Breast epithelium (tissue), 4 donors: ENCODE results near the gene NUP153. TPM values are rescaled to one million over a fixed set of nuclear protein-coding genes. Genes with fewer than 3 reads are reported as not detected.
A peak's percentile ranks its signal among the peaks of the same experiment; 100 is the strongest.
"Not testable (repeated sequence)": the region's sequence is repeated elsewhere in the genome, so short reads cannot be mapped to it uniquely, and the experiment has no call there.

Experiments used
- DNase-seq, 2 donors: peaks; one replicate each; pipeline ENCODE4 v3.0.0-alpha.2; 2019; ENCODE audit warnings: low spot score in 2 of 2
- H3K27ac ChIP-seq, 2 donors: fragments of 200-600 bp; sonication (generic) in 1 of 2; one replicate each; pipeline ENCODE4 v1.5.1; 2016 to 2019; ENCODE audit warnings: mild to moderate bottlenecking in 1 of 2
- H3K27me3 ChIP-seq, 2 donors: fragments of 200-600 bp; sonication (generic) in 1 of 2; one replicate each; pipeline versions ENCODE4 v1.5.1 to v1.6.0; 2017 to 2019; ENCODE audit warnings: control low read depth in 1 of 2, mild to moderate bottlenecking in 1 of 2
- H3K36me3 ChIP-seq: fragments of 200-600 bp; one replicate; pipeline ENCODE4 v1.5.1; 2019
- H3K4me1 ChIP-seq, 2 donors: fragments of 200-600 bp; sonication (generic); one replicate each; pipeline ENCODE4 v1.5.1; 2016 to 2019; ENCODE audit warnings: control low read depth in 1 of 2
- H3K4me3 ChIP-seq, 3 donors: fragments of 200-600 bp; sonication (generic); 1 replicate in 2 of 3; 2 replicates in 1 of 3; pipeline ENCODE4 v1.5.1; 2016 to 2019; ENCODE audit warnings: mild to moderate bottlenecking in 3 of 3, moderate library complexity in 2 of 3
- H3K9me3 ChIP-seq, 2 donors: fragments of 200-600 bp; sonication (generic) in 1 of 2; one replicate each; pipeline ENCODE4 v1.5.1; 2016 to 2019; ENCODE audit warnings: control low read depth in 1 of 2
- POLR2A ChIP-seq: fragments of 450-650 bp; IDR thresholded peaks from one replicate; pipeline ENCODE4 v1.6.1; 2016; ENCODE audit warnings: antibody characterized with exemption, mild to moderate bottlenecking, moderate library complexity
- POLR2AphosphoS5 ChIP-seq, 3 donors: sonication (generic); formaldehyde crosslinking; IDR thresholded peaks; one replicate each; pipeline ENCODE4 v1.6.1; 2017; ENCODE audit warnings: antibody characterized with exemption in 3 of 3
- intact Hi-C: fragments of 100-400 bp; cut with DNase I; formaldehyde crosslinking; loops from one replicate; pipeline ENCODE4 v1.15.1; 2023; ENCODE audit warnings: low total_unique reads
- total RNA-seq, 3 donors: library from RNA; depleted of rRNA; stranded (reverse); fragments of >200 nt; gene quantifications; one replicate each; pipeline ENCODE4 v1.1.0, GENCODE V29; 2016
- TF ChIP-seq, protein P1 (sequence below), 3 donors: fragments of 450-650 bp; IDR thresholded peaks; one replicate each; pipeline ENCODE4 v1.5.1; 2016 to 2017; ENCODE audit warnings: antibody characterized with exemption in 3 of 3, mild to moderate bottlenecking in 3 of 3, moderate library complexity in 3 of 3

NUP153 gene
- total RNA-seq, result 10 to 100 TPM; 34.1 to 61.2 (median 38.3) TPM

- H3K27me3 ChIP-seq, result no peaks in the 10 kb centered on the region
- peak within 1 kb of the TSS; percentile 88 to 96 (median 89) for H3K4me3 ChIP-seq
- H3K27ac ChIP-seq, result peak within 1 kb of the TSS; percentile 98 to 100
- no peaks in the 10 kb centered on the region for H3K36me3 ChIP-seq
- no peaks in the 10 kb centered on the region for H3K9me3 ChIP-seq
- intact Hi-C loops, result no loop called here
- H3K4me1 ChIP-seq, result no peaks in the 10 kb centered on the region
- DNase-seq, result peak; percentile 98
- TF ChIP-seq POLR2AphosphoS5 (IDR thresholded peaks at IDR 0.05) (peak; percentile 98 to 100 (median 98)), POLR2A (peak; percentile 86)
- TF ChIP-seq, protein P1, sequence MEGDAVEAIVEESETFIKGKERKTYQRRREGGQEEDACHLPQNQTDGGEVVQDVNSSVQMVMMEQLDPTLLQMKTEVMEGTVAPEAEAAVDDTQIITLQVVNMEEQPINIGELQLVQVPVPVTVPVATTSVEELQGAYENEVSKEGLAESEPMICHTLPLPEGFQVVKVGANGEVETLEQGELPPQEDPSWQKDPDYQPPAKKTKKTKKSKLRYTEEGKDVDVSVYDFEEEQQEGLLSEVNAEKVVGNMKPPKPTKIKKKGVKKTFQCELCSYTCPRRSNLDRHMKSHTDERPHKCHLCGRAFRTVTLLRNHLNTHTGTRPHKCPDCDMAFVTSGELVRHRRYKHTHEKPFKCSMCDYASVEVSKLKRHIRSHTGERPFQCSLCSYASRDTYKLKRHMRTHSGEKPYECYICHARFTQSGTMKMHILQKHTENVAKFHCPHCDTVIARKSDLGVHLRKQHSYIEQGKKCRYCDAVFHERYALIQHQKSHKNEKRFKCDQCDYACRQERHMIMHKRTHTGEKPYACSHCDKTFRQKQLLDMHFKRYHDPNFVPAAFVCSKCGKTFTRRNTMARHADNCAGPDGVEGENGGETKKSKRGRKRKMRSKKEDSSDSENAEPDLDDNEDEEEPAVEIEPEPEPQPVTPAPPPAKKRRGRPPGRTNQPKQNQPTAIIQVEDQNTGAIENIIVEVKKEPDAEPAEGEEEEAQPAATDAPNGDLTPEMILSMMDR (IDR thresholded peaks at IDR 0.05), result no peak
These were observed at the start of gene NUP153 for GRCh38 chr6:17706580-17707370. TSS of gene NUP153 (minus strand) at chr6:17706925. CDS start at chr6:17706387, 538 bp downstream.

GRCh38 chr6:17754254-17754653 is 47.5 kb upstream of the NUP153 start:
- intact Hi-C loops, result no loop called here
- Histone ChIP-seq H3K27ac (no peak overlapping the region), H3K36me3 (no peaks in the 10 kb centered on the region), H3K4me3 (no peak overlapping the region), H3K9me3 (no peaks in the 10 kb centered on the region), H3K4me1 (no peaks in the 10 kb centered on the region), H3K27me3 (no peaks in the 10 kb centered on the region)
- no peak for DNase-seq
- no peak for TF ChIP-seq POLR2A
- TF ChIP-seq POLR2AphosphoS5 (IDR thresholded peaks at IDR 0.05), result no peak
- TF ChIP-seq, protein P1 (IDR thresholded peaks at IDR 0.05), result no peak

GRCh38 chr6:17745324-17745723 is 38.6 kb upstream of the NUP153 start:
- H3K4me1 ChIP-seq, DNase-seq, H3K9me3 ChIP-seq, H3K27me3 ChIP-seq, intact Hi-C loops, H3K27ac ChIP-seq, H3K4me3 ChIP-seq, H3K36me3 ChIP-seq: not testable (repeated sequence)

DNA sequence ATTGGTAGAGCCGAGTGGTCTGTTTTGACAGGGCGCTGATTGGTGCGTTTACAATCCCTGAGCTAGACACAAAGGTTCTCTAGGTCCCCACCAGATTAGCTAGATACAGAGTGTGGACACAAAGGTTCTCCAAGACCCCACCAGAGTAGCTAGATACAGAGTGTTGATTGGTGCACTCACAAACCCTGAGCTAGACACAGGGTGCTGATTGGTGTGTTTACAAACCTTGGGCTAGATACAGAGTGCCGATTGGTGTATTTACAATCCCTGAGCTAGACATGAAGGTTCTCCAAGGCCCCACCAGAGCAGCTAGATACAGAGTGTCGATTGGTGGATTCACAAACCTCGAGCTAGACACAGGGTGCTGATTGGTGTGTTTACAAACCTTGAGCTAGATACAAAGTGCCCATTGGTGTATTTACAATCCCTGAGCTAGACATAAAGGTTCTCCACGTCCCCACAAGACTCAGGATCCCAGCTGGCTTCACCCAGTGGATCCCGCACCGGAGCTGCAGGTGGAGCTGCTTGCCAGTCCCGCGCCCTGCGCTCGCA is 38.1 kb upstream of the NUP153 start:
- H3K9me3 ChIP-seq, DNase-seq, H3K4me1 ChIP-seq, H3K36me3 ChIP-seq, intact Hi-C loops, H3K27me3 ChIP-seq, H3K4me3 ChIP-seq, H3K27ac ChIP-seq: not testable (repeated sequence)

GRCh38 chr6:17744019-17744756 is 37.5 kb upstream of the NUP153 start:
- no peak for TF ChIP-seq POLR2A
- no peak for TF ChIP-seq POLR2AphosphoS5 (IDR thresholded peaks at IDR 0.05)
- TF ChIP-seq, protein P1 (IDR thresholded peaks at IDR 0.05), result no peak
- no peaks in the 10 kb centered on the region for H3K27me3 ChIP-seq
- H3K27ac ChIP-seq, result no peak overlapping the region
- no peaks in the 10 kb centered on the region for H3K9me3 ChIP-seq
- no peaks in the 10 kb centered on the region for H3K36me3 ChIP-seq
- no peak overlapping the region for H3K4me3 ChIP-seq
- no peaks in the 10 kb centered on the region for H3K4me1 ChIP-seq
- no peak for DNase-seq
- intact Hi-C loops, result no loop called here

DNA sequence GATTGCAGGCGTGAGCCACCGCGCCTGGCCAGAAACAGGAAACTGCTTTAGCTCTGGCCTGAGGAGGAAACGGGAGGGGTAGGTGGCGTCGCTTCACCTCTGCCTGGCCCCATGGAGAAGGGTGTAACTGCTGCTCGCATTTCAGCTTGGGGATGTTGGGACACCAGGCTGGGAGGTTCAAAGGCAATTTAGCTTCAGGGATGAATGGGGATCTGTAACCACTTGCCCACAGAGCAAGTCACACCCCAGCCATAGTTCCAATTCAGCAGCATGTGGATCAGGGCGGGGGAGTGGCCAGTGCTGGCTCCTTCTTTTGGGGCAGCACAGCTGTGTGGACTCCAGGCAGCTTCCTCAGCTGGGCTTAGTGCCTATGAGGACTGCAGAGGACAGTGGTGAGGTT is 34.8 kb upstream of the NUP153 start:
- H3K36me3 ChIP-seq, result no peaks in the 10 kb centered on the region
- no peaks in the 10 kb centered on the region for H3K27me3 ChIP-seq
- no peak overlapping the region for H3K4me3 ChIP-seq
- H3K27ac ChIP-seq, result no peak overlapping the region
- no peaks in the 10 kb centered on the region for H3K4me1 ChIP-seq
- H3K9me3 ChIP-seq, result peaks cover 0 to 24% of the 10 kb centered on the region in 2 donors
- TF ChIP-seq, protein P1 (IDR thresholded peaks at IDR 0.05), result no peak
- no peak for TF ChIP-seq POLR2A
- no peak for TF ChIP-seq POLR2AphosphoS5 (IDR thresholded peaks at IDR 0.05)
- intact Hi-C loops, result no loop called here
- no peak for DNase-seq
